Keratinocyte (primary cell): ENCODE results near the gene SLC9A3. TPM values are rescaled to one million over a fixed set of nuclear protein-coding genes. Genes with fewer than 3 reads are reported as not detected.

Experiments
- DNase-seq: peaks from one replicate; pipeline ENCODE4 v3.0.0-alpha.2; 2011; ENCODE audit warnings: low read depth, missing footprints, low spot score
- FAIRE-seq: peaks from 2 replicates; lab custom pipeline; 2011; peaks lifted over from hg19 to GRCh38; lab: Jason Lieb, UNC
- H2AFZ ChIP-seq: 2 replicates; pipeline ENCODE4 v1.6.0; 2012; ENCODE audit warnings: low read length, control low read depth, inconsistent platforms; ENCODE audit not compliant: control insufficient read depth
- H3K27ac ChIP-seq: 2 replicates; pipeline ENCODE4 v1.5.1; 2011; ENCODE audit warnings: low read length; ENCODE audit not compliant: control insufficient read depth, insufficient read depth
- H3K27me3 ChIP-seq: 3 replicates; pipeline ENCODE4 v1.6.0; 2011; ENCODE audit warnings: low read length; ENCODE audit not compliant: control insufficient read depth, insufficient read depth; ENCODE audit errors: extremely low read depth
- H3K36me3 ChIP-seq, 2 experiments: 2 replicates in 1 of 2; 3 replicates in 1 of 2; pipeline ENCODE4 v1.5.1; 2011; ENCODE audit warnings: low read length in 2 of 2, mild to moderate bottlenecking in 1 of 2; ENCODE audit not compliant: control insufficient read depth in 2 of 2, insufficient read depth in 2 of 2; ENCODE audit errors: extremely low read depth in 1 of 2
- H3K4me1 ChIP-seq: 3 replicates; pipeline ENCODE4 v1.5.1; 2011; ENCODE audit warnings: low read length; ENCODE audit not compliant: control insufficient read depth, insufficient read depth; ENCODE audit errors: extremely low read depth
- H3K4me2 ChIP-seq: 3 replicates; pipeline ENCODE4 v1.6.0; 2011; ENCODE audit warnings: low read depth, low read length; ENCODE audit not compliant: control insufficient read depth, insufficient read depth; ENCODE audit errors: extremely low read depth
- H3K4me3 ChIP-seq, 3 experiments: fragments of 200-600 bp in 1 of 3; sonication (generic) in 1 of 3; 2 replicates in 2 of 3; 3 replicates in 1 of 3; pipeline ENCODE4 v1.5.1; 2011 to 2016; ENCODE audit warnings: low read length in 3 of 3, mild to moderate bottlenecking in 3 of 3, control low read depth in 2 of 3, inconsistent platforms in 1 of 3, low read depth in 1 of 3, mixed read lengths in 1 of 3, mixed run types in 1 of 3, moderate library complexity in 1 of 3; ENCODE audit not compliant: control insufficient read depth in 2 of 3, insufficient read depth in 2 of 3; ENCODE audit errors: extremely low read depth in 1 of 3
- H3K79me2 ChIP-seq: 2 replicates; pipeline ENCODE4 v1.6.0; 2012; ENCODE audit warnings: low read length; ENCODE audit not compliant: control insufficient read depth, insufficient read depth
- H3K9ac ChIP-seq: 3 replicates; pipeline ENCODE4 v1.6.0; 2011; ENCODE audit warnings: low read length; ENCODE audit not compliant: control insufficient read depth, insufficient read depth; ENCODE audit errors: extremely low read depth
- H3K9me1 ChIP-seq: 3 replicates; pipeline ENCODE4 v1.6.0; 2011; ENCODE audit warnings: low read length; ENCODE audit not compliant: control insufficient read depth, insufficient read depth; ENCODE audit errors: extremely low read depth
- H3K9me3 ChIP-seq: 2 replicates; pipeline ENCODE4 v1.5.1; 2012; ENCODE audit warnings: low read depth, low read length; ENCODE audit not compliant: control insufficient read depth
- H4K20me1 ChIP-seq: 3 replicates; pipeline ENCODE4 v1.6.0; 2011; ENCODE audit warnings: low read length; ENCODE audit not compliant: control insufficient read depth, insufficient read depth; ENCODE audit errors: extremely low read depth
- CTCF ChIP-seq, 3 experiments: IDR thresholded peaks in 1 of 3; conservative IDR thresholded peaks in 1 of 3; optimal IDR thresholded peaks in 1 of 3; 2 replicates in 2 of 3; 3 replicates in 1 of 3; pipeline versions ENCODE3 to v1.5.1; 2011; ENCODE audit warnings: low read length in 3 of 3, mild to moderate bottlenecking in 3 of 3, moderate library complexity in 2 of 3, control low read depth in 1 of 3, inconsistent platforms in 1 of 3; ENCODE audit not compliant: insufficient read depth in 2 of 3; ENCODE audit errors: extremely low read depth in 1 of 3
- EZH2 ChIP-seq: IDR thresholded peaks from one replicate; pipeline ENCODE4 v1.6.1; 2012; ENCODE audit warnings: inconsistent platforms, mild to moderate bottlenecking, low read length, moderate library complexity
- dilution Hi-C: fragments of 300-500 bp; cut with MboI; formaldehyde crosslinking; loops from one replicate; pipeline ENCODE4 v1.7.0; 2020; ENCODE audit warnings: low sequenced_read_pairs; ENCODE audit not compliant: extremely low pct_ligation_motif_present
- polyA plus RNA-seq, 5 experiments: library from polyadenylated mRNA; depleted of rRNA in 3 of 5; stranded (reverse) in 3 of 5; stranded (forward) in 1 of 5; unstranded in 1 of 5; fragments of >200 nt; gene quantifications; 1 replicate in 1 of 5; 2 replicates in 3 of 5; 3 replicates in 1 of 5; pipeline versions ENCODE4 v1.2.1 to v1.2.3, GENCODE V29; 2011 to 2012; ENCODE audit warnings: missing spikeins in 2 of 5, low read depth in 1 of 5, low replicate concordance in 1 of 5

The SLC9A3 gene
- polyA plus RNA-seq, 1 donor (not counting 4 experiments of a cell fraction or from before 2014, with no cell fraction given), result 0.55 TPM

GRCh38 chr5:545641-546375 is 21.6 kb upstream of the SLC9A3 start:
- FAIRE-seq (no peak), DNase-seq (no peak)
- TF ChIP-seq EZH2, result no peak
- Histone ChIP-seq H3K9ac (no peak overlapping the region), H3K4me2 (no peak overlapping the region), H4K20me1 (no peaks in the 10 kb centered on the region), H3K27me3 (peaks cover under 1% of the 10 kb centered on the region), H3K9me3 (no peaks in the 10 kb centered on the region), H3K4me3 (no peak overlapping the region), H2AFZ (no peak overlapping the region), H3K4me1 (no peaks in the 10 kb centered on the region), H3K9me1 (no peaks in the 10 kb centered on the region), H3K79me2 (no peaks in the 10 kb centered on the region), H3K36me3 (no peaks in the 10 kb centered on the region), H3K27ac (no peak overlapping the region)
- dilution Hi-C loops, result no loop called here

- Histone ChIP-seq H3K4me2 (no peak overlapping the region), H3K9me1 (no peaks in the 10 kb centered on the region), H3K9me3 (no peaks in the 10 kb centered on the region), H3K4me3 (no peak overlapping the region), H3K4me1 (no peaks in the 10 kb centered on the region), H3K27ac (no peak overlapping the region), H4K20me1 (no peaks in the 10 kb centered on the region), H2AFZ (no peak overlapping the region), H3K27me3 (peaks cover 10% of the 10 kb centered on the region), H3K36me3 (no peaks in the 10 kb centered on the region), H3K79me2 (no peaks in the 10 kb centered on the region), H3K9ac (no peak overlapping the region)
- TF ChIP-seq EZH2 (no peak), CTCF (optimal IDR thresholded peaks at IDR 0.05 in 1 of 3, IDR thresholded peaks at IDR 0.05 in 1 of 3, conservative IDR thresholded peaks at IDR 0.05 in 1 of 3; ENCODE audit: extremely low read depth in 1 of 3, insufficient read depth in 2 of 3, low read length in 3 of 3) (no peak)
- no peak for DNase-seq
- no peak for FAIRE-seq
- dilution Hi-C loops, result no loop called here
These were observed 20.6 kb upstream of the SLC9A3 start for GRCh38 chr5:544675-545355.
